WTC11 (cell line): Measurements from ENCODE around the gene LRRC63. TPM values are rescaled to one million over a fixed set of nuclear protein-coding genes. Genes with fewer than 3 reads are reported as not detected.

Experiments
- ATAC-seq: fragments of 200-7000 bp; cut with Tn5 transposase; 2 replicates; pipeline ENCODE4 v1.10.0; 2021; ENCODE audit warnings: mild to moderate bottlenecking, moderate library complexity
- CTCF ChIA-PET: fragments of 300-600 bp; sonication (Branson Sonifier 250); formaldehyde crosslinking; loops from one replicate; lab custom pipeline; 2021; ENCODE audit warnings: antibody characterized with exemption; lab: Charles Lee
- POLR2A ChIA-PET: fragments of 350-600 bp; sonication (Branson Sonifier 250); formaldehyde crosslinking; loops from one replicate; lab custom pipeline; 2021; ENCODE audit warnings: antibody characterized with exemption; lab: Charles Lee
- DNase-seq: peaks from one replicate; pipeline ENCODE4 v3.0.0; 2021; ENCODE audit warnings: low spot score
- H3K27ac Mint-ChIP-seq: 2 replicates; pipeline ENCODE4 v1.8.0; 2021; ENCODE audit warnings: mixed read lengths
- H3K27me3 Mint-ChIP-seq: 2 replicates; pipeline ENCODE4 v1.8.0; 2021; ENCODE audit warnings: low read depth, mild to moderate bottlenecking, moderate library complexity, mixed read lengths
- H3K36me3 Mint-ChIP-seq: 2 replicates; pipeline ENCODE4 v1.8.0; 2021; ENCODE audit warnings: mixed read lengths
- H3K4me1 Mint-ChIP-seq: 2 replicates; pipeline ENCODE4 v1.8.0; 2022; ENCODE audit warnings: mixed read lengths
- H3K4me3 Mint-ChIP-seq: 2 replicates; pipeline ENCODE4 v1.8.0; 2021; ENCODE audit warnings: mild to moderate bottlenecking, moderate library complexity, mixed read lengths
- H3K9me3 Mint-ChIP-seq: 2 replicates; pipeline ENCODE4 v1.8.0; 2021; ENCODE audit warnings: mixed read lengths
- CREB1 ChIP-seq: sonication (generic); formaldehyde crosslinking; IDR thresholded peaks from 2 replicates; pipeline ENCODE4 v1.8.0; 2023; ENCODE audit warnings: mild to moderate bottlenecking, missing genetic modification reagents
- CREM ChIP-seq: sonication (generic); formaldehyde crosslinking; IDR thresholded peaks from 2 replicates; pipeline ENCODE4 v1.8.1; 2022; ENCODE audit warnings: mild to moderate bottlenecking, missing genetic modification reagents, moderate library complexity
- E2F4 ChIP-seq: sonication (generic); formaldehyde crosslinking; IDR thresholded peaks from 2 replicates; pipeline ENCODE4 v1.8.1; 2022; ENCODE audit warnings: low read depth, mild to moderate bottlenecking, moderate library complexity, missing genetic modification reagents, borderline replicate concordance
- JAZF1 ChIP-seq: fragments of 250-450 bp; sonication (Bioruptor Pico); IDR thresholded peaks from 2 replicates; pipeline ENCODE4 v1.9.0; 2021; ENCODE audit warnings: moderate library complexity, mild to moderate bottlenecking, inconsistent platforms
- MAX ChIP-seq: sonication (generic); formaldehyde crosslinking; IDR thresholded peaks from 2 replicates; pipeline ENCODE4 v1.8.0; 2022; ENCODE audit warnings: mild to moderate bottlenecking, missing genetic modification reagents
- RORB ChIP-seq: fragments of 250-450 bp; sonication (Bioruptor Pico); IDR thresholded peaks from 2 replicates; pipeline ENCODE4 v1.9.0; 2021; ENCODE audit warnings: mild to moderate bottlenecking
- SMAD3 ChIP-seq: sonication (generic); formaldehyde crosslinking; IDR thresholded peaks from 2 replicates; pipeline ENCODE4 v1.8.0; 2022; ENCODE audit warnings: missing genetic modification reagents, mild to moderate bottlenecking, borderline replicate concordance
- ZNF263 ChIP-seq: sonication (generic); formaldehyde crosslinking; IDR thresholded peaks from 2 replicates; pipeline ENCODE4 v1.8.1; 2022; ENCODE audit warnings: low read depth, mild to moderate bottlenecking, moderate library complexity, missing genetic modification reagents
- ZNF423 ChIP-seq: fragments of 250-450 bp; sonication (Bioruptor Pico); IDR thresholded peaks from 2 replicates; pipeline ENCODE4 v2.1.2; 2022; ENCODE audit warnings: mild to moderate bottlenecking, moderate library complexity
- ZNF512 ChIP-seq: sonication (generic); formaldehyde crosslinking; IDR thresholded peaks from 2 replicates; pipeline ENCODE4 v1.8.1; 2022; ENCODE audit warnings: missing genetic modification reagents, borderline replicate concordance
- total RNA-seq: library from RNA; stranded (reverse); gene quantifications from 3 replicates; pipeline ENCODE4 v1.2.3, GENCODE V29; 2021
- TF ChIP-seq, protein P1 (sequence below): sonication (generic); formaldehyde crosslinking; IDR thresholded peaks from 2 replicates; pipeline ENCODE4 v1.8.1; 2023; ENCODE audit warnings: mild to moderate bottlenecking, missing genetic modification reagents
- TF ChIP-seq, protein P2 (sequence below): fragments of 250-450 bp; sonication (Bioruptor Pico); IDR thresholded peaks from 2 replicates; pipeline ENCODE4 v2.1.2; 2022; ENCODE audit warnings: mild to moderate bottlenecking, moderate library complexity
- TF ChIP-seq, protein P3 (sequence below): fragments of 250-450 bp; sonication (Bioruptor Pico); conservative IDR thresholded peaks from 2 replicates; pipeline ENCODE4 v1.9.0; 2021; ENCODE audit warnings: mild to moderate bottlenecking
- TF ChIP-seq, protein P4 (sequence below): fragments of 250-450 bp; sonication (Bioruptor Pico); IDR thresholded peaks from 2 replicates; pipeline ENCODE4 v1.8.0; 2021; ENCODE audit warnings: mild to moderate bottlenecking
- TF ChIP-seq, protein P5 (sequence below): fragments of 250-450 bp; sonication (Bioruptor Pico); IDR thresholded peaks from 2 replicates; pipeline ENCODE4 v1.9.0; 2021; ENCODE audit warnings: mild to moderate bottlenecking
- TF ChIP-seq, protein P6 (sequence below): sonication (generic); formaldehyde crosslinking; IDR thresholded peaks from 2 replicates; pipeline ENCODE4 v1.8.0; 2022; ENCODE audit warnings: mild to moderate bottlenecking, missing genetic modification reagents

Gene LRRC63
- total RNA-seq, 1 experiment from 2014 or later = not detected

DNA sequence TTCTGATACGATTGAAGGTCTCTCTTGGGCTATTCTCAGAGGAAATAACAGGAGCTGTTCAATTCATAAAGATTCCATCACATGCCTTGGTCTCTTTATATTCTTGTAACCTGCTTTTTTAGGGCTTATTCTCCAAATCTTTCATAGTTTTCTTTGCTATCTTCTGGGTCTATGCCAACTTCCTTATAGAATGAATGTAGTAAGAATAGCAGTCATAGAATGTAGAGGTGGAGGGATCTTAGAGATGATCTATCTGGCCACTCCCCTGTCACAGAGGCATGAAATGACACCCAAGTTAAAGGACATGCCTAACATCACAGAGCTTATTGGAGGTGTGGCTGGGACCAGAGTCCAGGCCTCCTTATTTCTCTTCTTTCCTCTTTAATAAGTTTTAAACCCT lies 42.9 kb upstream of the LRRC63 start:
- H3K27me3 Mint-ChIP-seq = peaks cover 17% of the 10 kb centered on the region
- H3K9me3 Mint-ChIP-seq = no peaks in the 10 kb centered on the region
- no peak overlapping the region for H3K4me3 Mint-ChIP-seq
- peaks cover 17% of the 10 kb centered on the region for H3K4me1 Mint-ChIP-seq
- no peak for ATAC-seq
- no peak overlapping the region for H3K27ac Mint-ChIP-seq
- TF ChIP-seq, protein P1, sequence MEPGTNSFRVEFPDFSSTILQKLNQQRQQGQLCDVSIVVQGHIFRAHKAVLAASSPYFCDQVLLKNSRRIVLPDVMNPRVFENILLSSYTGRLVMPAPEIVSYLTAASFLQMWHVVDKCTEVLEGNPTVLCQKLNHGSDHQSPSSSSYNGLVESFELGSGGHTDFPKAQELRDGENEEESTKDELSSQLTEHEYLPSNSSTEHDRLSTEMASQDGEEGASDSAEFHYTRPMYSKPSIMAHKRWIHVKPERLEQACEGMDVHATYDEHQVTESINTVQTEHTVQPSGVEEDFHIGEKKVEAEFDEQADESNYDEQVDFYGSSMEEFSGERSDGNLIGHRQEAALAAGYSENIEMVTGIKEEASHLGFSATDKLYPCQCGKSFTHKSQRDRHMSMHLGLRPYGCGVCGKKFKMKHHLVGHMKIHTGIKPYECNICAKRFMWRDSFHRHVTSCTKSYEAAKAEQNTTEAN (CRISPR knock-in tag) = no peak
- TF ChIP-seq, protein P2, sequence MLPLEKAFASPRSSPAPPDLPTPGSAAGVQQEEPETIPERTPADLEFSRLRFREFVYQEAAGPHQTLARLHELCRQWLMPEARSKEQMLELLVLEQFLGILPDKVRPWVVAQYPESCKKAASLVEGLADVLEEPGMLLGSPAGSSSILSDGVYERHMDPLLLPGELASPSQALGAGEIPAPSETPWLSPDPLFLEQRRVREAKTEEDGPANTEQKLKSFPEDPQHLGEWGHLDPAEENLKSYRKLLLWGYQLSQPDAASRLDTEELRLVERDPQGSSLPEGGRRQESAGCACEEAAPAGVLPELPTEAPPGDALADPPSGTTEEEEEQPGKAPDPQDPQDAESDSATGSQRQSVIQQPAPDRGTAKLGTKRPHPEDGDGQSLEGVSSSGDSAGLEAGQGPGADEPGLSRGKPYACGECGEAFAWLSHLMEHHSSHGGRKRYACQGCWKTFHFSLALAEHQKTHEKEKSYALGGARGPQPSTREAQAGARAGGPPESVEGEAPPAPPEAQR (CRISPR knock-in tag) = no peak
- TF ChIP-seq E2F4 (CRISPR knock-in tag) (no peak), MAX (CRISPR knock-in tag) (no peak), RORB (CRISPR knock-in tag) (no peak), CREB1 (CRISPR knock-in tag) (no peak), SMAD3 (CRISPR knock-in tag) (no peak), CREM (CRISPR knock-in tag) (no peak), ZNF263 (CRISPR knock-in tag) (no peak), ZNF423 (CRISPR knock-in tag) (no peak), JAZF1 (CRISPR knock-in tag) (no peak), ZNF512 (CRISPR knock-in tag) (no peak)
- TF ChIP-seq, protein P3, sequence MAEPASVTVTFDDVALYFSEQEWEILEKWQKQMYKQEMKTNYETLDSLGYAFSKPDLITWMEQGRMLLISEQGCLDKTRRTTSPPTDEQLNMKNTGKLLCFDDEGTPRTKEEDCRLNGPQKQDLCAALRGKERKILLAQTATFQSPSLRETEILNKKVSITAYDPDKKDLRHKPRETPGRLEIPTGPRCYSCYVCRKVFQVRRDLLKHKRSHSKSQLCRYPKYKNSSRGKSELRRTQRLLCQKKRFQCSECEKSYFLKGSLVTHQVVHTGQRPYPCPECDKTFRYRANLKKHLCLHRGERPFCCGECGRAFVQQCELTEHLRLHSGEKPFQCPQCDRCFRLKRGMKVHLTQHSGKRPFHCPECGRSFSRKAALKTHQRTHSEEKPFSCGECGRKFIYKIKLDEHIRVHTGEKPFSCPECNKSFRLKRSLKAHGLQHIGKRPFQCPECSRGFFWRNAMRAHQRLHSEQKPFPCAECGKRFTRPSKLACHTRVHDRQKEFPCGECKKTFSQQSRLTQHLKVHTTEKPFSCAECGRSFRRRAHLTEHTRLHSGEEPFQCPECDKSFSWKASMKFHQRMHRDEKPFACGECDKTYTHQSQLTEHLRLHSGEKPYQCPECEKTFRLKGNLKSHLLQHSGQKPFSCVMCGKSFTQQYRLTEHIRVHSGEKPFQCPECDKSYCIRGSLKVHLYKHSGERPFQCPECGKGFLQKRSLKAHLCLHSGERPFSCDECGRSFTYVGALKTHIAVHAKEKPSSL (CRISPR knock-in tag) = no peak
- TF ChIP-seq, protein P4, sequence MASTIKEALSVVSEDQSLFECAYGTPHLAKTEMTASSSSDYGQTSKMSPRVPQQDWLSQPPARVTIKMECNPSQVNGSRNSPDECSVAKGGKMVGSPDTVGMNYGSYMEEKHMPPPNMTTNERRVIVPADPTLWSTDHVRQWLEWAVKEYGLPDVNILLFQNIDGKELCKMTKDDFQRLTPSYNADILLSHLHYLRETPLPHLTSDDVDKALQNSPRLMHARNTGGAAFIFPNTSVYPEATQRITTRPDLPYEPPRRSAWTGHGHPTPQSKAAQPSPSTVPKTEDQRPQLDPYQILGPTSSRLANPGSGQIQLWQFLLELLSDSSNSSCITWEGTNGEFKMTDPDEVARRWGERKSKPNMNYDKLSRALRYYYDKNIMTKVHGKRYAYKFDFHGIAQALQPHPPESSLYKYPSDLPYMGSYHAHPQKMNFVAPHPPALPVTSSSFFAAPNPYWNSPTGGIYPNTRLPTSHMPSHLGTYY = no peak
- TF ChIP-seq, protein P5, sequence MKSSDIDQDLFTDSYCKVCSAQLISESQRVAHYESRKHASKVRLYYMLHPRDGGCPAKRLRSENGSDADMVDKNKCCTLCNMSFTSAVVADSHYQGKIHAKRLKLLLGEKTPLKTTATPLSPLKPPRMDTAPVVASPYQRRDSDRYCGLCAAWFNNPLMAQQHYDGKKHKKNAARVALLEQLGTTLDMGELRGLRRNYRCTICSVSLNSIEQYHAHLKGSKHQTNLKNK = no peak
- TF ChIP-seq, protein P6, sequence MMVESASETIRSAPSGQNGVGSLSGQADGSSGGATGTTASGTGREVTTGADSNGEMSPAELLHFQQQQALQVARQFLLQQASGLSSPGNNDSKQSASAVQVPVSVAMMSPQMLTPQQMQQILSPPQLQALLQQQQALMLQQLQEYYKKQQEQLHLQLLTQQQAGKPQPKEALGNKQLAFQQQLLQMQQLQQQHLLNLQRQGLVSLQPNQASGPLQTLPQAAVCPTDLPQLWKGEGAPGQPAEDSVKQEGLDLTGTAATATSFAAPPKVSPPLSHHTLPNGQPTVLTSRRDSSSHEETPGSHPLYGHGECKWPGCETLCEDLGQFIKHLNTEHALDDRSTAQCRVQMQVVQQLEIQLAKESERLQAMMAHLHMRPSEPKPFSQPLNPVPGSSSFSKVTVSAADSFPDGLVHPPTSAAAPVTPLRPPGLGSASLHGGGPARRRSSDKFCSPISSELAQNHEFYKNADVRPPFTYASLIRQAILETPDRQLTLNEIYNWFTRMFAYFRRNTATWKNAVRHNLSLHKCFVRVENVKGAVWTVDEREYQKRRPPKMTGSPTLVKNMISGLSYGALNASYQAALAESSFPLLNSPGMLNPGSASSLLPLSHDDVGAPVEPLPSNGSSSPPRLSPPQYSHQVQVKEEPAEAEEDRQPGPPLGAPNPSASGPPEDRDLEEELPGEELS = no peak
- ChIA-PET POLR2A (no interaction called here), CTCF (interaction anchor here (0.8 kb wide), 1 partner anchor 42 kb away, joined by 3 read pairs; no protein-coding TSS in a partner anchor)
- H3K36me3 Mint-ChIP-seq = no peaks in the 10 kb centered on the region
- DNase-seq = no peak
